Measurements from ENCODE around the gene PAK4.

GRCh38 chr19:39087907-39088686 lies 37.5 kb upstream of the PAK4 start:
- TF ChIP-seq, protein P1, sequence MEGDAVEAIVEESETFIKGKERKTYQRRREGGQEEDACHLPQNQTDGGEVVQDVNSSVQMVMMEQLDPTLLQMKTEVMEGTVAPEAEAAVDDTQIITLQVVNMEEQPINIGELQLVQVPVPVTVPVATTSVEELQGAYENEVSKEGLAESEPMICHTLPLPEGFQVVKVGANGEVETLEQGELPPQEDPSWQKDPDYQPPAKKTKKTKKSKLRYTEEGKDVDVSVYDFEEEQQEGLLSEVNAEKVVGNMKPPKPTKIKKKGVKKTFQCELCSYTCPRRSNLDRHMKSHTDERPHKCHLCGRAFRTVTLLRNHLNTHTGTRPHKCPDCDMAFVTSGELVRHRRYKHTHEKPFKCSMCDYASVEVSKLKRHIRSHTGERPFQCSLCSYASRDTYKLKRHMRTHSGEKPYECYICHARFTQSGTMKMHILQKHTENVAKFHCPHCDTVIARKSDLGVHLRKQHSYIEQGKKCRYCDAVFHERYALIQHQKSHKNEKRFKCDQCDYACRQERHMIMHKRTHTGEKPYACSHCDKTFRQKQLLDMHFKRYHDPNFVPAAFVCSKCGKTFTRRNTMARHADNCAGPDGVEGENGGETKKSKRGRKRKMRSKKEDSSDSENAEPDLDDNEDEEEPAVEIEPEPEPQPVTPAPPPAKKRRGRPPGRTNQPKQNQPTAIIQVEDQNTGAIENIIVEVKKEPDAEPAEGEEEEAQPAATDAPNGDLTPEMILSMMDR (IDR thresholded peaks at IDR 0.05; ENCODE audit: insufficient read depth, low read length, poor library complexity, severe bottlenecking): no peak
- no peak for TF ChIP-seq EZH2phosphoT487 (conservative IDR thresholded peaks at IDR 0.05; ENCODE audit: low read length)

Measured in SU-DHL-6 (cell line).